ENCODE measurements around the gene CLN5.

The CLN5 gene

DNA sequence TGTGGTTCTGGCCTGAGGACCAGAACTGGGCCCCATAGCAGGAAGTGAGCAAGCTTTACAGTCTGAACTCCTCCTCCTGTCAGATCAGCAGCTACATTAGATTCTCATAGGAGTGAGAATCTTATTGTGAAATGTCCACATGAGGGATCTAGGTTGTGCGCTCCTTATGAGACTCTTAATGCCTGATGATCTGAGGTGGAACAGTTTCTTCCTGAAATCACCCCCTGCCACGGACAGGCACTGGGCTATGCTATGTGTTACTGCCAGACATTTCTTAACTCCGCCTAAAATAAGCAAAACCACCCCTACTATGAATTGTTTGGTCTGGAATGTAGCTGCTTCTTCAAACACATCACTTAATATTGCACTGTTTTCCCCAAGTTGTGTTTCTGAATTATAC lies 30.5 kb downstream of the CLN5 start:
- DNase-seq, result no peak

GRCh38 chr13:77026255-77026860 lies 34.5 kb downstream of the CLN5 start:
- peak; percentile 30 to 51 for DNase-seq

GRCh38 chr13:77026861-77027621 lies 35.2 kb downstream of the CLN5 start, which contains the start of gene FBXL3:
Gene FBXL3, minus strand, starts transcription at chr13:77027159. Its CDS starts 5,299 bp downstream, at chr13:77021860.
- peak; percentile 24 to 80 for DNase-seq

DNA sequence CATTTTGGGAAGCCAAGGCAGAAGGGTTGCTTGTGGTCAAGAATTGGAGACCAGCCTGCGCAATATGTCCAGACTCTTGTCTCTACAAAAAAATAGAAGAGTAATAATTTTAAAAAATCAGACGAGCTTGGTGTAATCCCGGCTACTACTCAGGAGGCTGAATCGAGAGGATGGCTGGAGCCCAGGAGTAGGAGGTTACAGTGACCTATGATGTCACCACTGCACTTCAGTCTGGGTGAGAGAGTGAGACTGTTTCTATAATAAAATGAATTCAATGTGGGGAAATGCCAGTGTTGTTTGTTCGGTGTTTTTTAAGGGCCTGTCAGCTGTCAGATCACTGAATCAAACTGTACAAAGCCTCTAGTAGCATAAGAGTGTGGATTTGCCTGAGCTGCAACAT lies 36.3 kb downstream of the CLN5 start:
- DNase-seq, result no peak

GRCh38 chr13:77029436-77029835 lies 37.6 kb downstream of the CLN5 start:
- DNase-seq, result no peak

DNA sequence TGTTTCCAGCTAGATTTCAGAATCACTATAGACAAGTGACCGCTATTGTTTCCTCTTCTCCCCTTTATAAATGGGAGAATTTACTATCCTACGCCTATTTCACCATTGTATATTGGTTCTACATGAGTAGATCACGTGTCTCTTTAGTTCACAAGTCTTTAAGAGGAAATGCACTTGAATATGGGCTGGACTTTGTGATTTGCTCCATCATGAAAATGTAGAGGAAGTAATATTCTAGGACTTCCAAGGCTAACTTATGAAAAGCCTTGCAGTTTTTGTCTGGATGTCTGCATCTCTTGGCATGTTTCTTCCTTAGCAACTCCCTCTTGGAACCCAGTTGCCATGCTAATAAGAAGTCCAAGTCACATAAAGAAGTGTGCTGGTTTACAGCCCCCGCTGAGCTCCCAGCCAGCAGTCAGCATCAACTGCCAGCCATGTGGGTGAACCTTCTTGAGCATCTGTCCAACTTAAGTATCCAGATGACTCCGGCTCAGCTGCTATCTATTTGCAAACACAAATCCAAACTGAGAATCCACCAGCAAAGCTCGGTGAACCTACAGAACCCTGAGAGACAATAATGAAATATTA lies 39.9 kb downstream of the CLN5 start:
- no peak for DNase-seq

- DNase-seq, result no peak
Observed at GRCh38 chr13:77033717-77034302, 41.9 kb downstream of the CLN5 start.

DNA sequence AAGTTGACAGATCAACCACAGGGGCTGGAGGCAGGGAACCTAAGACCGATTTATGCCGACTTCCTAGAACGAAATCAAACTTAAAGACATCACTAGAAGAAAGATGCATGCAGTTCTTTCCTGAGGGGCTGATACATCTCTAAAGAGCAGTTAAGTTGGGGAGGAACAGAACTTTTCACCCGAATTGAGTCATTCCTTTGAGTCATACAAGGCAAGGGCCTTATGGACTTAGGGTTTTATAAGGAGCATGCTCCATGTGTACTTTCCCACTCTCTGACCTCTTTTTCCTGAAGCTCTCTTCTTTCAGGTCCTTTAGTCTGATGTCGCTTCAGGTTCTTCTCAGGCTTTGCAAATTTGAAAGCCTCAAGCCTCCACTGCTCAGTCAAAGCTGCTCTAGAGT lies 43.0 kb downstream of the CLN5 start:
- DNase-seq, result no peak

DNA sequence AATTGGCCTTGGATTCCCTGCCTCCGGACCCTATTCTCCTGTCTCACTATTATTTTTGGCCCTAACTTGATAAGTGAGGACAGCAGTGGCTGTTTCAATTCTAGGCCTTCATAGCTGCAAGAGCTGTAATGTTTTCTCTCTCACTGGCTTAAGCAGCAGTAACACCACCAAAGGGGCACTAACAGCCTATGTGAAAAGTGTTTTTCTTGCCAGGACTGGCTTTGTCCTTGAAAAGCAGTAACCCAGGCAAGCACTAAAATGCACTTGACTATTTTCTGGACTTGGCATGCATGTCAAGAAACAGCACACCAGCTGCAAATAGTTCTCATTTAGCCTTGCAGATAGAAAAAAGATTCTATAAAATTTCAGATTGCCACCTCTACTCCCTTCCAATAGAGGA lies 44.4 kb downstream of the CLN5 start:
- DNase-seq, result no peak

- no peak for DNase-seq
Observed at GRCh38 chr13:77038907-77039480, 47.1 kb downstream of the CLN5 start.

DNA sequence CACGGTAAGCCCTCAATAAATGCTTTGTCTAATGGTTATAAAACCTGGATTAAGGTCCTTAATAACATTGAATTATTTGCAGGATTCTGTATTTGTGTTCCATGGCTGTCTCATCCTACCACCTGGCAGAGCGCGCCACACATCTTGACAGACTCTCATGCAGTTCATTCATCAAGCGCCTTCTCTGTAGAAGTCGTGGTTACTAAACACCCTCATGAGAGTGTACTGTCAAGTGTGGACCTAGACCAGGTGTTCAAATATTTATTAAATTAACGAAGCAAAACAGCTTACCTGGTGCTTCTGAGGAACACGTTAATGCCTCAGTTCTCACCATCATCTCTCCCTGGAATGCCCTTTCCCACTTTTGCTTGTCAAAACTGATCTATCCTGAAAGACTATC lies 48.2 kb downstream of the CLN5 start:
- DNase-seq, result no peak

GRCh38 chr13:77040835-77041234 lies 49.0 kb downstream of the CLN5 start:
- DNase-seq, result no peak

GRCh38 chr13:77042566-77043177 lies 50.8 kb downstream of the CLN5 start:
- no peak for DNase-seq

- DNase-seq, result no peak
Observed at GRCh38 chr13:77047649-77048343, 55.9 kb downstream of the CLN5 start.

- no peak for DNase-seq
Observed at GRCh38 chr13:77048681-77049080, 56.8 kb downstream of the CLN5 start.

- no peak for DNase-seq
Observed at GRCh38 chr13:77053192-77053591, 61.3 kb downstream of the CLN5 start.

Measured in SW 1271 (cell line).